Stimulated activated naive B cell treated with anti-CD40 and anti-IgM and Interleukin-4, amounts not matched to agents 10 μg/mL and 1 μg/mL and 100 μg/mL, for 72 hours (primary cell): ENCODE results near the gene ANKS1B.
"Not testable (repeated sequence)": the region's sequence is repeated elsewhere in the genome, so short reads cannot be mapped to it uniquely, and the experiment has no call there.

Experiments used
- ATAC-seq, 2 donors: fragments of 150-1000 bp; cut with Tn5 transposase; replicated peaks; 2 replicates each; pipeline ENCODE4 v1.10.0; 2021; ENCODE audit warnings: moderate library complexity in 1 of 2
- DNase-seq: peaks from one replicate; pipeline ENCODE4 v3.0.0; 2021
- H3K27ac Mint-ChIP-seq: one replicate; pipeline ENCODE4 v1.8.0; 2022; ENCODE audit warnings: mild to moderate bottlenecking, mixed read lengths
- H3K27me3 Mint-ChIP-seq, 2 donors: one replicate each; pipeline ENCODE4 v1.8.0; 2022; ENCODE audit warnings: mixed read lengths in 2 of 2
- H3K36me3 Mint-ChIP-seq, 2 donors: one replicate each; pipeline ENCODE4 v1.8.0; 2022; ENCODE audit warnings: mixed read lengths in 2 of 2, mild to moderate bottlenecking in 1 of 2
- H3K4me1 Mint-ChIP-seq, 2 donors: one replicate each; pipeline ENCODE4 v1.8.0; 2022; ENCODE audit warnings: mixed read lengths in 2 of 2, mild to moderate bottlenecking in 1 of 2
- H3K4me3 Mint-ChIP-seq, 2 donors: one replicate each; pipeline ENCODE4 v1.8.0; 2022; ENCODE audit warnings: mild to moderate bottlenecking in 2 of 2, mixed read lengths in 2 of 2, moderate library complexity in 1 of 2
- H3K9me3 Mint-ChIP-seq, 2 donors: one replicate each; pipeline ENCODE4 v1.8.0; 2022; ENCODE audit warnings: mixed read lengths in 2 of 2, mild to moderate bottlenecking in 1 of 2

The ANKS1B gene

DNA sequence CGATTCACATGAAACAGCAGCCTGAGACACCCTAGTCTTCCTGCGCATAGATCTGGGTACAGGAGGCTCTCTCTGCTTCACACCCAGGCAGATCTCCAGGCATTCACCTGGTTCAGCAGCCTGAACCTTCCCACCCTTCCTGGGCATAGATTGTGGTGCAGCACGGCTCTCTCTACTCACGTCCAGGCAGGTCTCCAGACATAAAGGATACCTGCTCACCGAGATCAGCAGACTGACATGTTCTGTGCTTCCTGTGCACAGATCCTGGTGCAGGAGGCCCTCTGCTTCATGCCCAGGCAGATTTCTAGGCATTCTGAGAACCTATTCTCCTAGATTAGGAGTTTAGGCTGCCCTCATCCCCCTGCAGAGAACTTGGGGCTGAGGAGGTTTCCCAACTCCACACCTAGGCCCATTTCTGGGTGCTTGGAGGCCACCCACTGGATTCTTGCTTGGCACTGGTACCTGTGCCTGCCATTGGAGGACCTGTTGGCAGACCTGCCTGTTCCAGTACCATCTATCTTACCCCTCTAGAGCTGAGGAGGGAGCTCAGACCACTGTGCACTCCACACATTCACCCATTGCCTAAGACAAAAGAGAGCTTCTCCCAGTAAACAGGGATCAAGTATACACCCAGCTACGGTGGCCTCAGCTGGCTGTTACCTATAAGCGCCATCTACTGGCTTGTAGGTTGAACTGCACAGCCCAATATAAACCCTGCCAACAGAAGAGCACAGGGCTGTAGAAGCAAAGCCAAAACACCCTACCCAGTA is 365.2 kb downstream of the ANKS1B start:
- no peaks in the 10 kb centered on the region for H3K27me3 Mint-ChIP-seq
- H3K4me1 Mint-ChIP-seq: no peaks in the 10 kb centered on the region
- ATAC-seq (peak; percentile 65 to 67), DNase-seq (no peak)
- H3K36me3 Mint-ChIP-seq: no peaks in the 10 kb centered on the region
- H3K9me3 Mint-ChIP-seq: peaks cover 0 to 9% of the 10 kb centered on the region in 2 donors
- H3K27ac Mint-ChIP-seq: no peak overlapping the region
- no peak overlapping the region for H3K4me3 Mint-ChIP-seq

DNA sequence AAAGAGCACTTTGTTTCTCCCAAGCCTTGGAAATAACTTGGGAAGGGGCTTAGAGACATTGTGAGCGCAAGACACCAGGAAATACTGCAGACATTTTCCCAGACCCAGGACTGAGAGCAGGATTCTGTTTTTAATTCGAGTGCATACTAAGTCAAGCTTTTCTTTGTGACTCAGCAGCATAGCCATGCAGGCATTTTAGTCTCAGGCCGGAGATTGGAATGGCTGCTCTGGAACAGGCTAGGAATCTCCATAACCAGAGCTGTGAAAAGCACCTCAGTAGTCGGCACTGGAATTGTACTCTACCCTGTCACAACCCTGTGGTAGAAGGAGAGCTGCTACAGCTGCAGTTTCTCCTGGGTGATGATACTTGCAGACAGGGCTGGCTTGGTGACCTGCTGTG is 366.1 kb downstream of the ANKS1B start:
- H3K36me3 Mint-ChIP-seq: no peaks in the 10 kb centered on the region
- no peak overlapping the region for H3K4me3 Mint-ChIP-seq
- H3K9me3 Mint-ChIP-seq: peaks cover 0 to 9% of the 10 kb centered on the region in 2 donors
- no peaks in the 10 kb centered on the region for H3K4me1 Mint-ChIP-seq
- DNase-seq (no peak), ATAC-seq (peak in 1 of 2 donors; percentile 10)
- no peaks in the 10 kb centered on the region for H3K27me3 Mint-ChIP-seq
- no peak overlapping the region for H3K27ac Mint-ChIP-seq

DNA sequence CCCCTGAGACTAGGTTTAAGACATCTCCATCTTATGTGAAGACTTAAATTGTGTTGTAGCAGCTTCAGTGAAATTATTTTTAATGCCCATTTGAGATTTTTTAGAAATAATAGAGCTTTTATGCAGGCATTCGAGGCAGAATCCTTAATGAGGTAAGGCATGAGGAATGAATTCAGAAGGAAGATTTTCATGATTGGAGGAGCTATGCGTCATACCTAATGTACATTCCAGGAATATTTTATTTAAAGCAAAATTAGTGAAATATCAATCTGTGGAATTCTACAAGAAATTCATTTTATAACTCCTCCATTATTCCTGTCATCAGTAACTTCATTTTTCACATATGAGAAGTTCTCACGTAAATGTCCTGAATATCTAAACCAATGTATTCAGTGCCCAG is 373.1 kb downstream of the ANKS1B start:
- no peak for DNase-seq
- no peak for ATAC-seq
- Mint-ChIP-seq H3K36me3 (no peaks in the 10 kb centered on the region), H3K4me3 (no peak overlapping the region), H3K9me3 (peaks cover 0 to 4% of the 10 kb centered on the region in 2 donors), H3K27me3 (no peaks in the 10 kb centered on the region), H3K27ac (no peak overlapping the region), H3K4me1 (no peaks in the 10 kb centered on the region)

DNA sequence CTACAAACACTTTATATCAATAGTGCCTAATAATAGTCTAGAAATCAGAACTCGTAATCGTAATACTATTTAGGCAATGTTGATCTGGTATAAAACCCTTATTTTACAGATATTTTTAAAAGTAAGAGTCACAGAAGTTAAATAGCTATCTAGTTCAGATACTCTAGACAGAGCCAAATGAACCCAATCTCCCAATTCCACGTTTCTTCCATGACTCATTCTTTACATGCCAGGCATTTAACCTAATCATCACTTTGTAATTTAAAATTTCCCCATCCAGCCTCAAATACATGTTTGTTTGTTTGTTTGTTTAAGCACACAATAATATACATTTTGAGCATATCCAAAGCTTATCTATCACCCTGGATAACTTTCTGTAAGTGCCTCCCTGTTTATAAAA is 373.6 kb downstream of the ANKS1B start:
- Mint-ChIP-seq H3K27ac (no peak overlapping the region), H3K9me3 (peaks cover 0 to 4% of the 10 kb centered on the region in 2 donors), H3K4me1 (no peaks in the 10 kb centered on the region), H3K4me3 (no peak overlapping the region), H3K36me3 (no peaks in the 10 kb centered on the region), H3K27me3 (no peaks in the 10 kb centered on the region)
- no peak for DNase-seq
- no peak for ATAC-seq

DNA sequence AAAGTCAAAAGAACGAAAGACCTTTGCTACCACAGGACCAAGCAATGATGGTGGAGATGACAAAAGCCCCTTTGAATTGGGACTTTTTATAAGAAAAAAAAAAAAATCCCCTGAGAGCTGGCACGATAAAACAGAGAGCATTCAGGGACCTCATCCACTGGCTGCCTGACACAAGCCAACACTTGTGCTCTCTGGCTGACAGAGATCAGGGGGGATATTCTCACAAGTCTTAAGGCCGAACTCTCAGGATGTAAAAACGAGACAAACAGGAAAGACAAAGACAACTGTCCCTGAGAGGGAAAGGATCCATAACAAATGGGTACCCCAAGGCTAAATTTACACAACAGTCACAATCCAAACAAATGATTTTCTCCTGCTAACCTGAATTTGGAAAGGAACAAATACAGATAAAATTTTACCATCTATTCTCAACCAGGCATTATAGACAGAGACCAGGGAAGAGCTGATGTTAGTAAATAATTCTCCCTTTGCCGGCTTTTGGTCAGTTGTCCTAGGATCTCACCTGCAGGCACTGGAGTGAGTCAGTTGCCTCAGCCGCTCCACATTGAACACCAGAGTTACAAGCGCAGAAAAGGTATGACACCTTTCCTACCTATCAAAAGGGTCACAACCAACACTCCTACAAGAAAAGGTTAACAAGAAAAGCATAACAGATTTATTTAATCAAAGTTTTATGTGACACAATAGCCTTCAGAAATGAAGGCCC is 375.1 kb downstream of the ANKS1B start:
- DNase-seq: no peak
- no peak for ATAC-seq
- H3K36me3 Mint-ChIP-seq: no peaks in the 10 kb centered on the region
- H3K27me3 Mint-ChIP-seq: no peaks in the 10 kb centered on the region
- H3K9me3 Mint-ChIP-seq: no peaks in the 10 kb centered on the region
- no peak overlapping the region for H3K4me3 Mint-ChIP-seq
- no peaks in the 10 kb centered on the region for H3K4me1 Mint-ChIP-seq
- no peak overlapping the region for H3K27ac Mint-ChIP-seq

DNA sequence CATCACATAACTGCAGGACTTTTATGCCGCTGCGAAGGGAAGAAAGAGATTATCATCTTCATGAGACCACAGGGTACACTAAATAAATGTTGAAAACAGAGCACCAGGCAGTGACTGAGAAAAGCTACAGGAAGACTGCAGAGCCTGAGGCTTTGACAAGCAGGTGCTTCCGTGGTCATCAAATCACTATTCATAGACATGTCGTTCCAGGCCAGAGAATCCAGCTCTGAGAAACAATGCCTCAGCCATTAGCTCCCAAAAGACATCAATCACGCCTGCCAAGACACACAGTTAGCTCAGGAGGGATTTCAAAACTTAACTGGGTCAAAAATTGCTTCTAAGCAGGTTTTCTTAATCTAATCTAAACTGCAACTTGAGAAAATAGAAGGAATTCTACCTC is 384.3 kb downstream of the ANKS1B start:
- peaks cover 0 to 2% of the 10 kb centered on the region in 2 donors for H3K9me3 Mint-ChIP-seq
- H3K36me3 Mint-ChIP-seq: no peaks in the 10 kb centered on the region
- H3K27me3 Mint-ChIP-seq: no peaks in the 10 kb centered on the region
- no peak for DNase-seq
- ATAC-seq: no peak
- H3K27ac Mint-ChIP-seq: no peak overlapping the region
- H3K4me1 Mint-ChIP-seq: no peaks in the 10 kb centered on the region
- no peak overlapping the region for H3K4me3 Mint-ChIP-seq

DNA sequence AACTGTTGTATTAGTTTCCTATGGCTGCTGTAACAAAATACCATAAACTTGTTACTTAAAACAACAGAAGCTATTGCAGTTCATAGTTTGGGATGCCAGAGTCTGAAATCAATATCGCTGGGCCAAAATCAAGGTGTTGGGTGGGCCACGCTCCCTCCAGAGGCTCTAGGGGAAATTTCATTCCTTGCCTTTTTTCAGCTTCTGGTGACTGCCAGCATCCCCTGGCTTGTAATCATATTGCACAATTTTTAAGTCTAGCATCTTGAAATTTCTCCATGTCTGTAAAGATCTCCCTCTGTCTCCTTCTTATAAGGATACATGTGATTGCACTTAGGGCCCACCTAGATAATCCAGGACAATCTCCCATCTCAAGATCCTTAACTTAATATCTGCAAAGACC is 386.0 kb downstream of the ANKS1B start:
- Mint-ChIP-seq H3K36me3 (no peaks in the 10 kb centered on the region), H3K9me3 (peaks cover 0 to 2% of the 10 kb centered on the region in 2 donors), H3K27ac (no peak overlapping the region), H3K4me3 (no peak overlapping the region), H3K4me1 (no peaks in the 10 kb centered on the region), H3K27me3 (no peaks in the 10 kb centered on the region)
- DNase-seq (no peak), ATAC-seq (no peak)

DNA sequence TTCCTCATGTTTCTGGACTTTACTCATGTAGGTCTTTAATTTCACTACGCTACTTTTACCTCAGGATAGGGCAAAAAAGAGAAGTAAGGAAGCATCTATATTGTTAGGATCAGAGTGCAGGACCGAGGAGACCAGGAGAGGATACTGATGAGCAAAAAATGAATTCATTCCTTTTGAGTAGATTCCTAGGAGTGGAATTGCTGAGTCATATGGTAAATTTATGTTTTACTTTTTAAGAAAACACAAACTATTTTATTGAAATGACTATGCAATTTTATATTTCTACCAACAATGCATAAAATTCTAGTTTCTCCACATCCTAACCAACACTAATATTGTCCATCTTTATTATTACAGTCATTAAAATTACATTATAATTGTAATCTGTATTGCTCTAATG is 388.0 kb downstream of the ANKS1B start:
- Mint-ChIP-seq H3K4me3 (no peak overlapping the region), H3K36me3 (no peaks in the 10 kb centered on the region), H3K4me1 (no peaks in the 10 kb centered on the region), H3K27me3 (no peaks in the 10 kb centered on the region), H3K9me3 (peaks cover under 1 to 6% of the 10 kb centered on the region in 2 donors), H3K27ac (no peak overlapping the region)
- ATAC-seq (no peak), DNase-seq (no peak)

DNA sequence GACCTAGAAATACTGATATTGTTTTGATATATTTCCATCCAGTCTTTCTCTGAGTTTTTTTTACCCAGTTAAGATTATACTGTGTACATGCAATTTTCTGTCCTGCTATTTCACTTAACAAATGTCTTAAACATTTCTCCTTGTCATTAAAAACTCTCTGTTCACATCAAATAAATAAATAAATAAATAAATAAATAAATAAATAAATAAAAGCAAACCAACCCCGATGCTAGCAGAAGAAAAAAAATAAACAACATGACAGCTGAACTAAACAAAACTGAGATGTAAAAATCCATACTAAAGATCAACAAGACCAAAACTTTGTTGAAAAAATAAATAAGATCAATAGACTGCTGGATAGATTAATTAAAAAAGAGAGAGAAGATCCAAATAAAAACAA is 407.6 kb downstream of the ANKS1B start:
- not testable (repeated sequence) for H3K36me3 Mint-ChIP-seq, DNase-seq, H3K4me3 Mint-ChIP-seq, H3K27ac Mint-ChIP-seq, H3K27me3 Mint-ChIP-seq, H3K4me1 Mint-ChIP-seq, ATAC-seq
- peaks cover 9 to 12% of the 10 kb centered on the region in 2 donors for H3K9me3 Mint-ChIP-seq

DNA sequence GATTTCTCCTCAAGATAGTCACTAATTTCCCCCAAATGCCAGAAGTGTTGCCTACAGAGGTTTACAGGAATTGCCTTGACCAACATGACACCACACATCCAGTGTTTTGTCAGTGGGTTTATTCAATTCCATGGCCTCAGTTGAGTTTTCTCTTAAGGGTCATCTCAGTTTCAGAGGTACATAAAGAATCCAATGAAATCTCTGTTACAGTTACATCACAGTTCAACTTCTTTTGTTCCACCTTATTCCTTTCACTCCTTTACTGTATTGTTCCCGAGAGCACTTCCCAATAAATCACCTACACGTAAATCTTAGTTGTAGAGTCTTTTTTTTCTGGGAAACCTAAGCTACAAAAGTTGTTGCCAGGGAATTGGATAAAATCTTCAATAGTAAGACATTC is 410.8 kb downstream of the ANKS1B start:
- Mint-ChIP-seq H3K27me3 (no peaks in the 10 kb centered on the region), H3K4me3 (no peak overlapping the region), H3K9me3 (peaks cover 9% of the 10 kb centered on the region in 2 donors), H3K36me3 (no peaks in the 10 kb centered on the region), H3K4me1 (no peaks in the 10 kb centered on the region), H3K27ac (no peak overlapping the region)
- ATAC-seq: no peak
- DNase-seq: no peak

DNA sequence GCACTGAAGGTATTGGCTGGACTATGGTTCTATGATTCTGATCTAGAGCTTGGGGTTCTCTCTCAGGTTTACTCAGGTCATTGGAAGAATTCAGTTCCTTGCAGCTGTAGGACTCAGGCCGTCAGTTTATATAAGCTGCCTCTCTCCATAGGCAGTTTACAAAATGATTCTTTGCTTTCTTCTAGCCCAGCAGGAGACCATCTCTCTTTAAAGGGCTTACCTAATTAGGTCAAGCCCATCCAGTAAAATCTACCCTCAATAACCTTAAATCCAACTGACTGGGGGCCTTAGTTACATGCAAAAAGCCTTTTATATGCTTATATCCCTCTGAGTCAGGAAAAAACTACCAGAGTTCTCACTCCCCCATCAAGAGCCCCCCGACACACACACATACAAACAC is 417.7 kb downstream of the ANKS1B start:
- H3K4me1 Mint-ChIP-seq: no peaks in the 10 kb centered on the region
- no peak overlapping the region for H3K27ac Mint-ChIP-seq
- H3K9me3 Mint-ChIP-seq: peaks cover 0 to 10% of the 10 kb centered on the region in 2 donors
- H3K4me3 Mint-ChIP-seq: no peak overlapping the region
- no peaks in the 10 kb centered on the region for H3K27me3 Mint-ChIP-seq
- no peaks in the 10 kb centered on the region for H3K36me3 Mint-ChIP-seq
- ATAC-seq: no peak
- DNase-seq: no peak

DNA sequence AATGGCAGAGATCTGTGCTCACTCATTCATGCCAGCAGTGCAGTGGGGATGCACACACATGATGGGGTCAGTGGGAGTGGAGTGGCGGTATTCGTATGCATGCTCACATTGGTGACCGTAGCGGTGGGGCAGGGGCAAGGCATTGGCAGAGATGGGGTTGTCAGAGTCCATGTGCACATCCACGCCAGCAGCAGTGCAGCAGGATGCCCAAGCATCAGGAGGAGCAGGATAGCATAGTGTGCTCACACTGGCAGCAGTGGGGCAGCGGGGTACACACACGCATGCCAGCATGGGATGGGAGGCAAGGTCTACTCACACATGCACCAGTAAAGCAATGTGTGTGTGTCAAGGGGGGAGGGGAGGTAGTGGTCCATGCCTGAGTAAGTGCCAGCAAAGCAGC is 426.6 kb downstream of the ANKS1B start:
- DNase-seq (no peak), ATAC-seq (peak in 1 of 2 donors; percentile 12)
- Mint-ChIP-seq H3K36me3 (no peaks in the 10 kb centered on the region), H3K27me3 (no peaks in the 10 kb centered on the region), H3K4me1 (no peaks in the 10 kb centered on the region), H3K27ac (no peak overlapping the region), H3K4me3 (no peak overlapping the region), H3K9me3 (peaks cover 4 to 6% of the 10 kb centered on the region in 2 donors)

DNA sequence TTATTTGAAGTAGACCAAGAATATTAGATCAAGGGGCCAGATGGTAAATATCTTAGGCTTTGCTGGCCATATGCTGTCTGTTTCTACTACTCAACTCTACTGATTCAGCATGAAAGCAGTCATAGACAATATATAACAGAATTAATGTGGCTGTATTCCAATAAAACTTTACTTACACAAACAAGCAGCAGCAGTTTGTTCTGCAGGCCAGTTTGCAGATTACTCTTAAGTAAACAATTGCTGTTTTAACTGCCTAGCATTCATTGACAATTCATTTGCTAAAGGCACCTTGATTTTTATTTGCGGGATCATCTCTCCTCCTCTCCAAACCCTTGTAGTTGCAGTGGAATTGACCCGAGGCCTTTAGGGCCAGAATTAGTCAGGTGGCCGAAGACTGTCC is 431.3 kb downstream of the ANKS1B start:
- DNase-seq (no peak), ATAC-seq (no peak)
- H3K27ac Mint-ChIP-seq: no peak overlapping the region
- H3K9me3 Mint-ChIP-seq: peaks cover 5 to 12% of the 10 kb centered on the region in 2 donors
- no peaks in the 10 kb centered on the region for H3K27me3 Mint-ChIP-seq
- no peaks in the 10 kb centered on the region for H3K36me3 Mint-ChIP-seq
- no peak overlapping the region for H3K4me3 Mint-ChIP-seq
- no peaks in the 10 kb centered on the region for H3K4me1 Mint-ChIP-seq

DNA sequence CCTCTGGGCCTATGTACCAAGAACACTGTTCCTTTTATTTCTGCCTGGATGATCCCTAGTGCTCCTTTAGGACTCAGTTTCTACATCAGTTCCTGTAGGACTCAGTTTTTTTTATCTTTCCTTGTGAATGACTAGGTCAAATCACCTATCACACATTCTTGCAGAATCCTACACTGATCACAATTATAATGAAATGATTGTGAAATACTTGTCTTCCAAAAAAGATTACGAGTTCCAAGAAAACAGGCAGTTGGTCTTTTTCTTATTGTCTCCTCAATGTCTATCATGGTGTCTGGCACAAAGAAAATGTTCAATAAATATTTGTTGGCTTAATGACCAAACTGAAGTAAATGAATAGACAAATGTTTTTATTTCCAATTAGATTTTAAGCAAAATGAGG is 432.7 kb downstream of the ANKS1B start:
- DNase-seq (no peak), ATAC-seq (no peak)
- no peak overlapping the region for H3K27ac Mint-ChIP-seq
- no peaks in the 10 kb centered on the region for H3K36me3 Mint-ChIP-seq
- no peak overlapping the region for H3K4me3 Mint-ChIP-seq
- H3K9me3 Mint-ChIP-seq: peaks cover 5 to 12% of the 10 kb centered on the region in 2 donors
- no peaks in the 10 kb centered on the region for H3K27me3 Mint-ChIP-seq
- no peaks in the 10 kb centered on the region for H3K4me1 Mint-ChIP-seq

DNA sequence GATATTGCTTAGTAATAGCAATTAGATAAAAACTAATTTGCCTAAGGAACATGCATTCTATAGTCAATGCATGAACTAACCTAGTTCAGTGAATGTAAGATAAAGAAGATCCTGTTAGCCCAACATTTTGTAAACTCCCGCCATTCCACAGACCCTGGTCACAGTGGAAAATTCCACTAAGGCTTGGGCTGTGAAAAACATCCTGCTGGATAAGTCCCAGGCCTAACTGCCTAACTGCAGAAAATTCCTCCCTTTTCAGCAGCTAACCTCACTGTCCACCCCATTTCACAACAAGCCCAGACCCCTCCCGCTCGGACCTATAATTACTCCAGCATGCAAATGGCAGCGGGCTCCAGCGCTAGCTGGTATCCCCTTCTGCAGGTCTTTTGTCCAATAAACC is 435.1 kb downstream of the ANKS1B start:
- H3K36me3 Mint-ChIP-seq: no peaks in the 10 kb centered on the region
- H3K27me3 Mint-ChIP-seq: no peaks in the 10 kb centered on the region
- H3K4me1 Mint-ChIP-seq: no peaks in the 10 kb centered on the region
- no peak for DNase-seq
- ATAC-seq: no peak
- H3K4me3 Mint-ChIP-seq: no peak overlapping the region
- H3K9me3 Mint-ChIP-seq: peaks cover 5 to 8% of the 10 kb centered on the region in 2 donors
- H3K27ac Mint-ChIP-seq: no peak overlapping the region
